Measurements from ENCODE around the gene TLE7.

The TLE7 gene

DNA sequence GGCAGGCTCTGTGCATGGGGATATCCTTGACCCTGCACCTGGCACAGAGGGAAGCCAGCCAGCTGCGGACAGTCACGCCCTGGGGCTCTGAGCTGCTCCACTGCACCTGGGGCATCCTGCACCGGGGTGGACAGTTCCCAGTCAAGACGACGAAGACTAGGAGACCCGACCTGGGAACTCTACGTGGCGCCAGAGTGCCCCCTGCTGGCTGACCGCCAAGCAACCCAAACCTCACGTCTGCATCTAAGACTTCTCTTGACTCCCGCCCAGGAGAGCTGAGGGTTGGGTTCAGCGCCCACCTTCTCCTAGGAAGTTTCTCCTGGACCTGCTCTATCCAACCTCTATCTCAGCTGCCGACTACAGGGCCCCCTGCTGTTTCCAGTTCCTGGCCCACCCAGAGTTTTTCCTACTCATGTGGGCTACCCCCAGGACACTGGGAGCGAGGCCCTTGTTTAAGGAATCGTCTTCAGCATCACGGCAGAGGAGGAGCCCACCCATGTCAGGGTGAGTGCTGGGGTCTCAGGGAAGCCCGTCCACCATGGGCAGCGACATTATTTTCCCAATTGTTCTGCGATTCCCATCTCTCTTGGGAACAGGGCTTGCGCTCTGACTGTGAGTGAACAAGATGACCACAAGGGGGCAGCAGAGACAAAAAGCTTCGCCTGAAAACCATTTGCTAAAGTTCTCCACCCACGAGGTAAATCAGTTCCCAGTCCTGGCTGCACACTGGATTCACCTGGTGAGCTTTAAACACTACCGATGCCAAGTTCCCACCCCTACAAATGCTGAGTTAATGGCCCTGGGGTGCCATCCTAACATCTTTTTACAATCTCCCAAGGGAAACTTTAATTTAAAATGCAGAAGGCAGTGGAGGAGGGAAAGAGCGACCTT, 29.3 kb downstream of the TLE7 start:
- peaks cover 5% of the 10 kb centered on the region for H3K4me1 Mint-ChIP-seq (ENCODE audit: low read depth)
- no peak overlapping the region for H3K27ac Mint-ChIP-seq
- no peaks in the 10 kb centered on the region for H3K9me3 Mint-ChIP-seq (ENCODE audit: low read depth)
- no peaks in the 10 kb centered on the region for H3K36me3 Mint-ChIP-seq
- no peak overlapping the region for H3K4me3 Mint-ChIP-seq
- H3K27me3 Mint-ChIP-seq = peaks cover 15% of the 10 kb centered on the region

- Mint-ChIP-seq H3K36me3 (no peaks in the 10 kb centered on the region), H3K27me3 (peaks cover 8% of the 10 kb centered on the region), H3K4me3 (no peak overlapping the region), H3K4me1 (ENCODE audit: low read depth) (peaks cover 11% of the 10 kb centered on the region), H3K9me3 (ENCODE audit: low read depth) (no peaks in the 10 kb centered on the region), H3K27ac (no peak overlapping the region)
Measured at GRCh38 chr16:71410146-71410545, 31.7 kb downstream of the TLE7 start.

DNA sequence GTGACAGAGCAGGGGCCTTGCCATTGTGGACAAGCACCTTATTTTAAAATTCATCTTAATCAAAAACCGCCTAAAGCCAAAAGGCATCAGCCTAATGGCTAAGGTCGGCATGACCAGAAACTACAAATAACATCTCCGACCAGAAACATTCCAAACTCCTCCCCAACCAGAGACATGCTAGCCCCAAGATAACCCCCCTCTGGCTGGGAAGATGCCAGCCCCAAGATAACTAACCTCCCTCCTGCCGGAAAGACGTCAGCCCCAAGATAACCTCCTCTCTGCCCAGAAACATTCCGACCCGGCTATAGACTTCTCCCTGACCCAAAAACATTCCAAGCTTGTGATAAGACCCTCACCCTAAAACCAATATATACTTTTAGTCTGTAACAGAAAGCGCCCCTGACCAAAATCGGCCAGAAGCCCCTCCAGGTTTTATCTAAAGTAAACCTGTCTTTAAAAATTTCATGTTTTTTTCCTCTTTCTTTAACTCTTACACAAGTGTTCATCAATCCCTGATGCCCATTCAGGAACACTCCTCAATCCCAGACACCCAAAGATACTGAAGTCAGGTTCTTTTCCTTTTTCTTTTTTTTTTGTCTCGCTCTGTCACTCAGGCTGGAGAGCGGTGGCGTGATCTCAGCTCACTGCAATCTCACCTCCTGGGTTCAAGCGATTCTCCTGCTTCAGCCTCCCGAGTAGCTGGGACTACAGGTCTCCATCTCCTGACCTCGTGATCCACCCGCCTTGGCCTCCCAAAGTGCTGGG, 32.7 kb downstream of the TLE7 start:
- Mint-ChIP-seq H3K4me3 (no peak overlapping the region), H3K4me1 (ENCODE audit: low read depth) (peaks cover 11% of the 10 kb centered on the region), H3K27ac (no peak overlapping the region), H3K27me3 (peaks cover 13% of the 10 kb centered on the region), H3K9me3 (ENCODE audit: low read depth) (no peaks in the 10 kb centered on the region), H3K36me3 (no peaks in the 10 kb centered on the region)

GRCh38 chr16:71408536-71408935, 33.3 kb downstream of the TLE7 start:
- Mint-ChIP-seq H3K4me3 (no peak overlapping the region), H3K9me3 (ENCODE audit: low read depth) (no peaks in the 10 kb centered on the region), H3K36me3 (no peaks in the 10 kb centered on the region), H3K4me1 (ENCODE audit: low read depth) (peaks cover 11% of the 10 kb centered on the region), H3K27ac (no peak overlapping the region), H3K27me3 (peaks cover 14% of the 10 kb centered on the region)

GRCh38 chr16:71407731-71408130, 34.1 kb downstream of the TLE7 start:
- no peak overlapping the region for H3K4me3 Mint-ChIP-seq
- H3K27ac Mint-ChIP-seq = no peak overlapping the region
- H3K36me3 Mint-ChIP-seq = no peaks in the 10 kb centered on the region
- peaks cover 11% of the 10 kb centered on the region for H3K27me3 Mint-ChIP-seq
- no peaks in the 10 kb centered on the region for H3K9me3 Mint-ChIP-seq (ENCODE audit: low read depth)
- H3K4me1 Mint-ChIP-seq (ENCODE audit: low read depth) = peaks cover 9% of the 10 kb centered on the region

- no peak overlapping the region for H3K27ac Mint-ChIP-seq
- no peaks in the 10 kb centered on the region for H3K9me3 Mint-ChIP-seq (ENCODE audit: low read depth)
- peaks cover 9% of the 10 kb centered on the region for H3K4me1 Mint-ChIP-seq (ENCODE audit: low read depth)
- H3K27me3 Mint-ChIP-seq = peaks cover 10% of the 10 kb centered on the region
- H3K36me3 Mint-ChIP-seq = no peaks in the 10 kb centered on the region
- H3K4me3 Mint-ChIP-seq = no peak overlapping the region
Measured at GRCh38 chr16:71406724-71407123, 35.1 kb downstream of the TLE7 start.

- Mint-ChIP-seq H3K27me3 (peaks cover 12% of the 10 kb centered on the region), H3K36me3 (no peaks in the 10 kb centered on the region), H3K27ac (no peak overlapping the region), H3K4me3 (no peak overlapping the region), H3K4me1 (ENCODE audit: low read depth) (peaks cover 9% of the 10 kb centered on the region), H3K9me3 (ENCODE audit: low read depth) (no peaks in the 10 kb centered on the region)
Measured at GRCh38 chr16:71406316-71406715, 35.5 kb downstream of the TLE7 start.

GRCh38 chr16:71404364-71404763, 37.5 kb downstream of the TLE7 start:
- Mint-ChIP-seq H3K9me3 (ENCODE audit: low read depth) (no peaks in the 10 kb centered on the region), H3K4me1 (ENCODE audit: low read depth) (peaks cover 9% of the 10 kb centered on the region), H3K36me3 (no peaks in the 10 kb centered on the region), H3K27me3 (peaks cover 10% of the 10 kb centered on the region), H3K4me3 (no peak overlapping the region), H3K27ac (no peak overlapping the region)

DNA sequence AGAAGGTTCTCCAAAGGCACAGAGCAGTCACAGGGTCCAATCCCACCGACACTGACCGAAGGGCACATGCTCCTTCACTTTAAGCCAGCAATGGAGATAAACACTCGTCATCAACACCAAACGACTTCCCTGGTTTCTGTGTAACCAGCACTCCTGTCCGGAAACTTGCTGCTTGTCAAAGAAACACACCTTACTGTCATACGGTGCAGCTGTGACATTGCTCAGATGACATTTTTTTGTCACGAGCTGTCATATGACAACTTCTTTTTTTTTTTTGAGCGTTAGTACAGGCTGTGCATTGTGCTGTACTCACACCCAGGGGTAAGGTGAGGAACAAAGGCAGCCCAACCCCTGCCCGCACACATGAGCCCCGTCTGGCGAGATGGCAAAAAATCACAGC, 39.2 kb downstream of the TLE7 start:
- Mint-ChIP-seq H3K36me3 (no peaks in the 10 kb centered on the region), H3K4me1 (ENCODE audit: low read depth) (peaks cover 6% of the 10 kb centered on the region), H3K27me3 (peaks cover 8% of the 10 kb centered on the region), H3K9me3 (ENCODE audit: low read depth) (no peaks in the 10 kb centered on the region), H3K4me3 (no peak overlapping the region), H3K27ac (no peak overlapping the region)

DNA sequence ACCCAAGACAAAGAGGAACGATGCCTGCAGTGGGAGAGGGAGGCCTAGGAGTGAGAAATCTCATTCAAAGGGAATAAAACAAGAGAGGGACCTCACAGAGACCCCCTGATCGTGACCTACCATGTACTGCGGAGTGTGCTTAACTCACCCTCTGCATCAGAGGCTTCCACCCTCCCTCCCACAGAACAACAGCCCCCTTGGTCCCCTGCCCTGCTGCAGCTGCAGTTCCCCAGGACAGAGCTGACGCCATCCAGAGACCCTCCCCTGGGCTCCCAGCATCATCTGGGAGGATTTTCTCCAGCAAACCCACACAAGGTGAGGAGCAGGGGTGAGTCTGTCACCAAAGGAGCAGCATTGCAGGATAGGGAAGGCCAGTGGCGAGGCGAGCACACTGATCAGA, 39.8 kb downstream of the TLE7 start:
- Mint-ChIP-seq H3K4me3 (no peak overlapping the region), H3K9me3 (ENCODE audit: low read depth) (no peaks in the 10 kb centered on the region), H3K27me3 (peaks cover 7% of the 10 kb centered on the region), H3K27ac (no peak overlapping the region), H3K36me3 (no peaks in the 10 kb centered on the region), H3K4me1 (ENCODE audit: low read depth) (peaks cover 6% of the 10 kb centered on the region)

DNA sequence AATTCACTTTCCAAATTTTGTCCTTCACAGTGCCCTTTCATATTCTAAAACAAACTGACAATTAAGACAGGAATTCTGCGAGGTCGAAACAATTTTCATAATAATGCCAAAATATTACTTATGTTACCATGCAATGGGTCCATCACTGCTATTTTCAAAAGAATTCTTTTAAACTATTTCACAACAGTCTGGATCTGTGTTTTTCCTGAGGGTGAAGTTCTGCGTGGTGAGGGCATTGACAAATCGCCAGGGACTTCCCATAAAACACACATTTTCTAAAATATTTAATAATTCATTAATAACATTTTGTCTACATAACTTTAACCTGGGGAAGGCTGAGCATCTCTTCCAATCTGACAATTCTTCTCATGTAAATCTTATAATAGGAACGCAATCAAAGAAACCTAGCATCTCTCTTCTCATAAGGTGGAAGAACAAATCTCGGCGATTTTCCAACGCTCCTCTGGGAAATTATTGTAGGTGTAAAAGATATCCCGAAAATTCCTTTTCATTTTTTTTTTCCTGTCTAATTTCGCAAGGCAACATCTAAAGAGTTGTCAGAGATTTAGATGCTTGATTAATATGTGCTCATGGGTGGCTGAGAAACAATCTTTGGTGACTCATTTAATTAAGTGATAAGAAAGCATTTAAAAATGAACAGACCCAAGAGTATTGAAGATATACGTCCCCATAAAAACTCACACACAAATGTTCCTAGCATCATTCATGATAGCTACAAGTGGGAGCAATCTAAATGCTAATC, 41.9 kb downstream of the TLE7 start:
- no peaks in the 10 kb centered on the region for H3K36me3 Mint-ChIP-seq
- H3K27ac Mint-ChIP-seq = no peak overlapping the region
- H3K4me1 Mint-ChIP-seq (ENCODE audit: low read depth) = no peaks in the 10 kb centered on the region
- no peaks in the 10 kb centered on the region for H3K9me3 Mint-ChIP-seq (ENCODE audit: low read depth)
- no peak overlapping the region for H3K4me3 Mint-ChIP-seq
- H3K27me3 Mint-ChIP-seq = peaks cover 7% of the 10 kb centered on the region

DNA sequence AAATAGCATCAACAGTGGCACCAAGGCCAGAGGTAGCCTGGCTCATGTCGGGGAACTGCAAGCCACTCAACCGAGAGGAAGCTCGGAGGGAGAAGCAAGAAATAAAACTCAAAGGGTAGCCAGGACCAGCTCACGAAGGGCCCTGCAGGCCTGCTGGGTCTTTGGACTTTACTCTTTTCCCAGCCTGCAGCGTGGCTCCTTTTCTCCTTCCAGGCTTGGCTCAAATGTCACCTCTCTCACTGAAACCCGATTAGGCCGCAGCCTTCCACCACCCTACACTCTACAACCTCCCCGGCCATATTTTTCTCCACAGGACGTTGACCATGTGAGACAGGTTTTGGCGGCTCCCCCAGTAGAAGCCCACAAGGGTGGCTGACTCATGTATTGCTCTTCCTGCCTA, 45.3 kb downstream of the TLE7 start:
- peaks cover 2% of the 10 kb centered on the region for H3K27me3 Mint-ChIP-seq
- H3K27ac Mint-ChIP-seq = no peak overlapping the region
- no peaks in the 10 kb centered on the region for H3K9me3 Mint-ChIP-seq (ENCODE audit: low read depth)
- H3K4me1 Mint-ChIP-seq (ENCODE audit: low read depth) = no peaks in the 10 kb centered on the region
- H3K36me3 Mint-ChIP-seq = no peaks in the 10 kb centered on the region
- no peak overlapping the region for H3K4me3 Mint-ChIP-seq

DNA sequence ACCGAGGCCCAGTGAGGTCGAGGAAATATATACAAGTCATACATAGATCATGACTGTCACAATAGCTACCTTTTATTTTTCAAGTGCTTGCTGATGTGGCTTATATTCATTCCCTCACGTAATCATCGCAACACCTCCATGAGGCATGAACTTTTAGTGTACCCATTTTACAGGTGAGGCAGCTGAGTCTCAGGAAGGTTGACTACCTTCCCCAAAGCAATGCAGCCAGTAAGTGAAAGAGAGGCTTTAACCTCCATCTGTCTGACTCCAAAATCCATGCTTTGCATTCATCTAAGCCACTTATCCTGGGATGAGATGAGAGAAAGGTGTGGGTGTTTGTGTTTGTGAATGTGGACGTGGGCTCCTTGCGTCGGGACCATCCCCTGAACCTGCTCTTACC, 52.5 kb downstream of the TLE7 start:
- Mint-ChIP-seq H3K9me3 (ENCODE audit: low read depth) (no peaks in the 10 kb centered on the region), H3K36me3 (no peaks in the 10 kb centered on the region), H3K4me3 (no peak overlapping the region), H3K27me3 (peaks cover 30% of the 10 kb centered on the region), H3K27ac (no peak overlapping the region), H3K4me1 (ENCODE audit: low read depth) (peaks cover 5% of the 10 kb centered on the region)

GRCh38 chr16:71387045-71387871, 54.6 kb downstream of the TLE7 start:
- no peaks in the 10 kb centered on the region for H3K9me3 Mint-ChIP-seq (ENCODE audit: low read depth)
- H3K36me3 Mint-ChIP-seq = no peaks in the 10 kb centered on the region
- H3K4me1 Mint-ChIP-seq (ENCODE audit: low read depth) = peaks cover 5% of the 10 kb centered on the region
- H3K27me3 Mint-ChIP-seq = peaks cover 28% of the 10 kb centered on the region
- no peak overlapping the region for H3K4me3 Mint-ChIP-seq
- no peak overlapping the region for H3K27ac Mint-ChIP-seq

Data from activated naive CD8-positive, alpha-beta T cell (primary cell).